Neural progenitor cell (in vitro differentiated cells): ENCODE data around the gene SCFD2. TPM values are rescaled to one million over a fixed set of nuclear protein-coding genes. Genes with fewer than 3 reads are reported as not detected.

ENCODE experiments used
- DNase-seq: peaks from one replicate; pipeline ENCODE4 v3.0.0-alpha.2; 2016; ENCODE audit warnings: low spot score
- H2AFZ ChIP-seq: fragments of 200-600 bp; sonication (generic); replicated peaks from 2 replicates; pipeline ENCODE4 v1.6.1; 2016; ENCODE audit warnings: antibody characterized with exemption
- H3F3A ChIP-seq: fragments of 200-600 bp; sonication (generic); 2 replicates; pipeline ENCODE4 v1.6.1; 2016; ENCODE audit warnings: antibody characterized with exemption, low read depth
- H3K27ac ChIP-seq: fragments of 200-600 bp; sonication (generic); 2 replicates; pipeline ENCODE4 v1.5.1; 2016; ENCODE audit warnings: mild to moderate bottlenecking
- H3K27me3 ChIP-seq: fragments of 200-600 bp; sonication (generic); 2 replicates; pipeline ENCODE4 v1.6.1; 2016; ENCODE audit warnings: mild to moderate bottlenecking, moderate library complexity
- H3K36me3 ChIP-seq: fragments of 200-600 bp; sonication (generic); 2 replicates; pipeline ENCODE4 v1.5.1; 2016
- H3K4me1 ChIP-seq: fragments of 200-600 bp; sonication (generic); 2 replicates; pipeline ENCODE4 v1.6.1; 2016; ENCODE audit warnings: mixed run types
- H3K4me2 ChIP-seq: fragments of 200-600 bp; sonication (generic); 2 replicates; pipeline ENCODE4 v1.6.1; 2016
- H3K4me3 ChIP-seq: fragments of 200-600 bp; sonication (generic); 2 replicates; pipeline ENCODE4 v1.5.1; 2016
- H3K79me2 ChIP-seq: fragments of 200-600 bp; sonication (generic); 2 replicates; pipeline ENCODE4 v1.6.1; 2016; ENCODE audit warnings: low read depth
- H3K9ac ChIP-seq: fragments of 200-600 bp; sonication (generic); 2 replicates; pipeline ENCODE4 v1.6.1; 2016
- H3K9me3 ChIP-seq: fragments of 200-600 bp; sonication (generic); 2 replicates; pipeline ENCODE4 v1.5.1; 2016; ENCODE audit warnings: low read depth
- H4K20me1 ChIP-seq: fragments of 200-600 bp; sonication (generic); 2 replicates; pipeline ENCODE4 v1.6.1; 2016; ENCODE audit warnings: low read depth
- H3K27ac Mint-ChIP-seq: 3 replicates; pipeline ENCODE4 v1.8.0; 2021; ENCODE audit warnings: mixed read lengths
- H3K27me3 Mint-ChIP-seq: 2 replicates; pipeline ENCODE4 v1.8.0; 2022; ENCODE audit warnings: low read depth, mild to moderate bottlenecking, inconsistent platforms, moderate library complexity, mixed read lengths; ENCODE audit not compliant: insufficient read depth
- H3K36me3 Mint-ChIP-seq: 3 replicates; pipeline ENCODE4 v1.8.0; 2021; ENCODE audit warnings: mixed read lengths
- H3K4me1 Mint-ChIP-seq: 3 replicates; pipeline ENCODE4 v1.8.0; 2021; ENCODE audit warnings: mixed read lengths
- H3K4me3 Mint-ChIP-seq: 3 replicates; pipeline ENCODE4 v1.8.0; 2021; ENCODE audit warnings: mild to moderate bottlenecking, moderate library complexity, mixed read lengths
- H3K9me3 Mint-ChIP-seq: 3 replicates; pipeline ENCODE4 v1.8.0; 2020; ENCODE audit warnings: mixed read lengths
- CTCF ChIP-seq: fragments of 200-600 bp; sonication (generic); IDR thresholded peaks from 2 replicates; pipeline ENCODE4 v1.5.1; 2017; ENCODE audit warnings: antibody characterized with exemption, mild to moderate bottlenecking
- EZH2 ChIP-seq: fragments of 200-600 bp; sonication (generic); IDR thresholded peaks from 2 replicates; pipeline ENCODE4 v1.6.1; 2017; ENCODE audit warnings: antibody characterized with exemption, mild to moderate bottlenecking, moderate library complexity
- EZH2phosphoT487 ChIP-seq: fragments of 200-600 bp; sonication (generic); IDR thresholded peaks from 2 replicates; pipeline ENCODE4 v1.6.1; 2017; ENCODE audit warnings: antibody characterized with exemption
- total RNA-seq: library from RNA; depleted of rRNA; stranded (reverse); fragments of >200 nt; gene quantifications from 2 replicates; pipeline ENCODE4 v1.2.3, GENCODE V29; 2015; ENCODE audit warnings: low replicate concordance

SCFD2 gene
- total RNA-seq, 1 donor from 2014 or later, result 4.8 TPM

GRCh38 chr4:53377319-53378170, 11.7 kb upstream of the SCFD2 start, which contains the start of gene FIP1L1:
Gene FIP1L1, plus strand, starts transcription at chr4:53377641. Its CDS starts 198 bp downstream, at chr4:53377839.
- peaks cover 36% of the 10 kb centered on the region for H4K20me1 ChIP-seq
- Mint-ChIP-seq H3K27me3 (peaks cover 3% of the 10 kb centered on the region), H3K4me3 (peak within 1 kb of the TSS; percentile 93), H3K4me1 (peaks cover 14% of the 10 kb centered on the region), H3K9me3 (no peaks in the 10 kb centered on the region), H3K36me3 (peaks cover 2% of the 10 kb centered on the region), H3K27ac (peak within 1 kb of the TSS; percentile 95)
- DNase-seq, result peak; percentile 97
- H3K79me2 ChIP-seq, result peaks cover 50% of the 10 kb centered on the region
- H3F3A ChIP-seq, result no peaks in the 10 kb centered on the region
- no peak for TF ChIP-seq CTCF
- TF ChIP-seq EZH2phosphoT487, result no peak
- peak; percentile 22 for TF ChIP-seq EZH2
- no peaks in the 10 kb centered on the region for H3K36me3 ChIP-seq
- no peak within 1 kb of the TSS for H3K27ac ChIP-seq
- peak within 1 kb of the TSS; percentile 82 for H2AFZ ChIP-seq
- peak within 1 kb of the TSS; percentile 88 for H3K9ac ChIP-seq
- peak within 1 kb of the TSS; percentile 80 for H3K4me2 ChIP-seq
- peaks cover 27% of the 10 kb centered on the region for H3K27me3 ChIP-seq
- H3K4me3 ChIP-seq, result peak within 1 kb of the TSS; percentile 79
- H3K9me3 ChIP-seq, result no peaks in the 10 kb centered on the region
- H3K4me1 ChIP-seq, result peaks cover 12% of the 10 kb centered on the region

- H3K4me1 Mint-ChIP-seq, result peaks cover 14% of the 10 kb centered on the region
- Histone ChIP-seq H3K27ac (no peak overlapping the region), H3K36me3 (no peaks in the 10 kb centered on the region), H3K4me3 (peak overlapping the region; percentile 79), H3K4me2 (peak overlapping the region; percentile 80), H3K27me3 (peaks cover 33% of the 10 kb centered on the region), H4K20me1 (peaks cover 36% of the 10 kb centered on the region), H3K9ac (no peak overlapping the region), H3K9me3 (no peaks in the 10 kb centered on the region), H2AFZ (peak overlapping the region; percentile 82), H3F3A (no peaks in the 10 kb centered on the region), H3K79me2 (peaks cover 44% of the 10 kb centered on the region), H3K4me1 (peaks cover 12% of the 10 kb centered on the region)
- peaks cover 2% of the 10 kb centered on the region for H3K36me3 Mint-ChIP-seq
- no peak for TF ChIP-seq EZH2
- no peak for TF ChIP-seq EZH2phosphoT487
- no peak for TF ChIP-seq CTCF
- H3K9me3 Mint-ChIP-seq, result no peaks in the 10 kb centered on the region
- H3K27me3 Mint-ChIP-seq, result peaks cover 3% of the 10 kb centered on the region
- no peak overlapping the region for H3K27ac Mint-ChIP-seq
- DNase-seq, result no peak
- H3K4me3 Mint-ChIP-seq, result peak overlapping the region; percentile 93
Measured at GRCh38 chr4:53376900-53377299, 11.0 kb upstream of the SCFD2 start.

DNA sequence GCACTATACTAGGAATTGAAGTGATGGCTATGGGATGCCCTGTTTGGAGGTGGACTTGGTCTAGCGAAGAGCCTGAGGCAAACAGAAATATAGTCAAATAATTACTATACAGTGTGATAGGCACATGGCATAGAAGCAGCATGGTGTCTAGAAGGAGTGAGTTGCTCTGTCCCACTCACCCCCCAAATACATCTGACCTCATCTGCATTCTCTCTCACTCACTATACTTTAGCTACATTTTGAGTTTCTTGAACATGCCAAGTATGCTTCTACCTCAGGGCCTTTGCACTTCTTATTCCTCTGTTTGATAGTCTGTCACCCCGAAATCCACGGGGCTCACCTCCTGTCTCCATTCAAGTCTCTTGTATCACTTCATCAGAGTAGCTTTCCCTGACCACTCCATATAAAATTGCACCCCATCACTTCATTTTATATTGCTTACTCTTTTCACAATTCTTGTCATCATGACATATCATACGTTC, 9.0 kb upstream of the SCFD2 start:
- H3K27ac Mint-ChIP-seq, result no peak overlapping the region
- H3K9ac ChIP-seq, result no peak overlapping the region

More for the DNA sequence above, 9.0 kb upstream of the SCFD2 start:
- no peak overlapping the region for H3K4me3 Mint-ChIP-seq
- Histone ChIP-seq H3K27me3 (peaks cover 54% of the 10 kb centered on the region), H3F3A (no peaks in the 10 kb centered on the region), H3K27ac (no peak overlapping the region), H3K4me1 (peaks cover 10% of the 10 kb centered on the region), H3K9me3 (no peaks in the 10 kb centered on the region), H3K79me2 (peaks cover 23% of the 10 kb centered on the region), H3K36me3 (no peaks in the 10 kb centered on the region), H2AFZ (no peak overlapping the region), H4K20me1 (peaks cover 19% of the 10 kb centered on the region), H3K4me2 (no peak overlapping the region), H3K4me3 (no peak overlapping the region)
- TF ChIP-seq EZH2, result no peak
- no peak for TF ChIP-seq CTCF
- TF ChIP-seq EZH2phosphoT487, result no peak
- no peak for DNase-seq
- H3K36me3 Mint-ChIP-seq, result no peaks in the 10 kb centered on the region
- H3K27me3 Mint-ChIP-seq, result peaks cover 3% of the 10 kb centered on the region
- H3K4me1 Mint-ChIP-seq, result peaks cover 10% of the 10 kb centered on the region
- H3K9me3 Mint-ChIP-seq, result no peaks in the 10 kb centered on the region
